Endothelial cell of hepatic sinusoid (primary cell): ENCODE data around the gene CCDC88B.

Source experiments
- in situ Hi-C: cut with HindIII; loops from 2 replicates; pipeline ENCODE4 v1.10.0; 2017; ENCODE audit warnings: low sequenced_read_pairs

The CCDC88B gene

GRCh38 chr11:64339754-64340408 lies at the start of gene CCDC88B:
Gene CCDC88B (plus strand): TSS chr11:64340204. CDS start chr11:64340267, 63 bp downstream.
- in situ Hi-C loops = no loop called here

DNA sequence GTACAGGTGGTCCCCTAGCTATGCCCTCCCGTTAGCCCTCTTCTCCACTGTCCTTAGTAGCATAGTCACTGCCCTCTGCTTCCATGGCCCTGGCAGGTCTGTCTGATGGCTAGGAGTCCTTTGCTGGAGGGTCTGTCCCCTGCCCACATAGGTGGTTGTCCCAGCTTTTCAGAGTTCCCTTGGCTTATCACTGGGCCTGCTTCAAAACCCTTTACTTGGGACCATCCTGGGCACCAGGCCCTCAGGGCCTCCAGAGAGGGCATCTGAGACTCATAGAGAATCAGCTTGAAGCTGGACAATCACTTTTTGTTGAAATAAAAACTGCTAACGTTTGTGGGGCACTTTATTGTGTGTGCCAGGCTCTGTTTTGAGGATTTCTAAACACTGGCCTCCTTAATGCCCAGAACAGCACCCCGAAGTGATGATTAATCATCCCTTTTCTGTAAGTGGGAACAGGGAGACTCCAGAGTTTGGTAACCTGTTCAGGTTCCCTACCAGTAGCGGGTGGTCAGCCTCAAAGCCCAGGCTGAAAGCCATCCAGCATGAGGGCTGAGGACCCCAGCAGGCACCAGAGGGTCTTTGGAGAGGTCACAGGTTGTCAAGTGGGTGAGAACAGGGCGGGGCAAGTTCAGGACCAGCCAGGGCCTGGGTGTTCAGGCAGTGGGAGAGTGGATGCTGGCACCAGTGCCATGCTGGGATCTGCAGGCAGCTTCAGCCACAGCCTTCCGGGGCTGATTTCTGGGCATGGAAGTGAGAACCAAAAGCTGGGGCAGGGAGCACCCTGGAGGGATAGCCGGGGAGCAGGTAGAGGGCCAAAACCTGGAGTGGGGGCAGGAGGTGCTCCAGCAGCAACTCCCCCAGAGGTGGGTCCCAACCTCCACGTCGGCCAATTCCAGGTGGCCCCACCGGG lies 49.4 kb upstream of the CCDC88B start:
- in situ Hi-C loops = no loop called here

DNA sequence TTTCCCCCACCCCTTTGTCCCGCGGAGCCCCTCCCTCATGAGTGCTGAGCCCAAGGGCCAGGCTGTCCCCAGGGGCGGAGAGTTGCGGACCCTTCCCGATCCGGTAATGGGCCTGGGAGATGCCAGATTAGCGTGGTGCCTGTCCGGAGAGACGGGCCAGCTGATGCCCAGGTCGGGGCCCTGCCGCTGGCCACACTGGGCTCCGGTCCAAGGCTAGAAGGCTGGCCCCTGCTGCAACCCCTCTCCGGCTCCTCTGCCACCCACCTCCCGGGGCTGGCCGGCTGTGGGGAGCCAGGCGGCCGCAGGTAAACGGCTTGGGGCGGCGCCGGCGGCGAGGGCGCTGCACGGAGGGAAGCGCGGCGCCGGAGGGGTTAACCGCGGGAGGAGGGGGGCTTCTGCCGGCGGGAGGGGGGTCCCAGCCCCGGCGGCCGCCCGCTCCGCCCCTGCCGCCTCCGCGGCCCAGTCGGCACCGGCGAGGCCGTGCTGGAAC lies 48.7 kb upstream of the CCDC88B start, which contains the start of gene KCNK4:
KCNK4 (plus strand) TSS at position 41 of the 490 bp plus-strand sequence. CDS start 1,717 bp downstream, outside the sequence.
- in situ Hi-C loops = no loop called here

GRCh38 chr11:64291752-64292459 lies 48.1 kb upstream of the CCDC88B start:
- in situ Hi-C loops = no loop called here

GRCh38 chr11:64292460-64293254 lies 47.3 kb upstream of the CCDC88B start:
- in situ Hi-C loops = no loop called here

- in situ Hi-C loops = no loop called here
Observed at GRCh38 chr11:64294774-64295173, 45.2 kb upstream of the CCDC88B start.

GRCh38 chr11:64295760-64296159 lies 44.2 kb upstream of the CCDC88B start:
- in situ Hi-C loops = no loop called here

- in situ Hi-C loops = no loop called here
Observed at GRCh38 chr11:64296236-64296635, 43.8 kb upstream of the CCDC88B start.

DNA sequence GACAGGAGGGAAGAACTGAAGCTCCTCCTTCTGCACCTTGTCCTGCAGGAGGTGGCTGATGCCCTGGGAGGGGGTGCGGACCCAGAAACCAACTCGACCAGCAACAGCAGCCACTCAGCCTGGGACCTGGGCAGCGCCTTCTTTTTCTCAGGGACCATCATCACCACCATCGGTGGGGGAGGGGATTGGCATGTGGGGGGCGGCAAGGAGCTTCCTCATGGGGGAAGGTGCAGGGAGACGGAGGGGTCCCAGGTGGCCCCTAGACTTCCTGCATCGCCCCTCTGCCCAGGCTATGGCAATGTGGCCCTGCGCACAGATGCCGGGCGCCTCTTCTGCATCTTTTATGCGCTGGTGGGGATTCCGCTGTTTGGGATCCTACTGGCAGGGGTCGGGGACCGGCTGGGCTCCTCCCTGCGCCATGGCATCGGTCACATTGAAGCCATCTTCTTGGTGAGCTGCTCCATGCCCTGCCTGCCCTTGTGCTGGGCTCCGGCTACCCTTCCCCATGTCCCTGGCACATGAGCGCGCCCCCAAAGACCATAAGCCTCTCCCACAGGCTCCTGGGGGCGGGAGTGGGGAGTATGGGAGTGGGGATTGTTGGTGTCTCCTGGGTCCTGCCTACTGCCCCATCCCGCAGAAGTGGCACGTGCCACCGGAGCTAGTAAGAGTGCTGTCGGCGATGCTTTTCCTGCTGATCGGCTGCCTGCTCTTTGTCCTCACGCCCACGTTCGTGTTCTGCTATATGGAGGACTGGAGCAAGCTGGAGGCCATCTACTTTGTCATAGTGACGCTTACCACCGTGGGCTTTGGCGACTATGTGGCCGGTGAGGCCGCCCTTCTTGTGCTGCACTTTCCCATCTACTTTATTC lies 42.9 kb upstream of the CCDC88B start:
- in situ Hi-C loops = no loop called here

DNA sequence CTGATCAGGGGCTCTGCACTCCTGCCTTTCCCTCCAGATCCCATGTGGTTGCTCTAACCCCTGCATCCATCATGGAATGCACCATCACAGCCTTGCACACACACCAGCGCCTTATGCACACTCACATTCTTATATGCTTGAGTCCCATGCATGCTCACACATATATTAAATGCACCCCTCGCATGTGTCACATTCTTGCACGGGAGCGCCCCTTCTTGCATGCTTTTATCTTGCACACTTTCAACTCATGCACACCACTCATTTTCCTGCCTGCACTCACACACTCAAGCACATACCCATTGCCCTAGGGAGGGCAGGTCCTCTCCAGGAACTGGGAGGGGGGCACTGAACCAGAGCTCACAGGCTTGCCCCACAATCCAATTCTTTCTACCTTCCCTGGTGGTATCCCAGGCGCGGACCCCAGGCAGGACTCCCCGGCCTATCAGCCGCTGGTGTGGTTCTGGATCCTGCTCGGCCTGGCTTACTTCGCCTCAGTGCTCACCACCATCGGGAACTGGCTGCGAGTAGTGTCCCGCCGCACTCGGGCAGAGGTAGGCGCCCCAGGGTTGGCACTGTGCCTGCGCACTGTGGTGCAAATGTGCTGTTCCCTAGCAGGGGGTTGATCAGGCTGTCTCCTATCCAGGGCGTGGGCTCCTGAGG lies 42.2 kb upstream of the CCDC88B start:
- in situ Hi-C loops = no loop called here

DNA sequence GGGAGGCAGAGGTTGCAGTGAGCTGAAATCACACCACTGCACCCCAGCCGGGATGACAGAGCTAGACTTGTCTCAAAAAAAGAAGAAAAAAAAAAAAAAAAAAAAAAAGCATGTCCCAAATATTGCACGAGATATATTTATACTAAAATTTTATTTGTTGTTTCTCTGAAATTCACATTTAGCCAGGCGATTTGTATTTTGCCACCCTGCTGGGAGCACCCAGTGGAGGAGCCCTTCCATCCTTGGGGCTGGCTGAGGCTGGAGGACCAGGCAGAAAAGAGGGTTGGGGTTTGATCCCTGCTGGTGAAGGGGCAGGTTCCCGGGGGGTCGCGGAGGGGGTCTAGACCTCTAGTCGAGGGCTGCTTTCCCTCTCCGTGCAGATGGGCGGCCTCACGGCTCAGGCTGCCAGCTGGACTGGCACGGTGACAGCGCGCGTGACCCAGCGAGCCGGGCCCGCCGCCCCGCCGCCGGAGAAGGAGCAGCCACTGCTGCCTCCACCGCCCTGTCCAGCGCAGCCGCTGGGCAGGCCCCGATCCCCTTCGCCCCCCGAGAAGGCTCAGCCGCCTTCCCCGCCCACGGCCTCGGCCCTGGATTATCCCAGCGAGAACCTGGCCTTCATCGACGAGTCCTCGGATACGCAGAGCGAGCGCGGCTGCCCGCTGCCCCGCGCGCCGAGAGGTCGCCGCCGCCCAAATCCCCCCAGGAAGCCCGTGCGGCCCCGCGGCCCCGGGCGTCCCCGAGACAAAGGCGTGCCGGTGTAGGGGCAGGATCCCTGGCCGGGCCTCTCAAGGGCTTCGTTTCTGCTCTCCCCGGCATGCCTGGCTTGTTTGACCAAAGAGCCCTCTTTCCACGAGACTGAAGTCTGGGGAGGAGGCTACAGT lies 40.8 kb upstream of the CCDC88B start:
- in situ Hi-C loops = no loop called here

- in situ Hi-C loops = no loop called here
Observed at GRCh38 chr11:64299847-64300648, 40.0 kb upstream of the CCDC88B start, which contains the start of gene CATSPERZ. Gene CATSPERZ (plus strand): TSS chr11:64300358. CDS start chr11:64300411, 53 bp downstream.

DNA sequence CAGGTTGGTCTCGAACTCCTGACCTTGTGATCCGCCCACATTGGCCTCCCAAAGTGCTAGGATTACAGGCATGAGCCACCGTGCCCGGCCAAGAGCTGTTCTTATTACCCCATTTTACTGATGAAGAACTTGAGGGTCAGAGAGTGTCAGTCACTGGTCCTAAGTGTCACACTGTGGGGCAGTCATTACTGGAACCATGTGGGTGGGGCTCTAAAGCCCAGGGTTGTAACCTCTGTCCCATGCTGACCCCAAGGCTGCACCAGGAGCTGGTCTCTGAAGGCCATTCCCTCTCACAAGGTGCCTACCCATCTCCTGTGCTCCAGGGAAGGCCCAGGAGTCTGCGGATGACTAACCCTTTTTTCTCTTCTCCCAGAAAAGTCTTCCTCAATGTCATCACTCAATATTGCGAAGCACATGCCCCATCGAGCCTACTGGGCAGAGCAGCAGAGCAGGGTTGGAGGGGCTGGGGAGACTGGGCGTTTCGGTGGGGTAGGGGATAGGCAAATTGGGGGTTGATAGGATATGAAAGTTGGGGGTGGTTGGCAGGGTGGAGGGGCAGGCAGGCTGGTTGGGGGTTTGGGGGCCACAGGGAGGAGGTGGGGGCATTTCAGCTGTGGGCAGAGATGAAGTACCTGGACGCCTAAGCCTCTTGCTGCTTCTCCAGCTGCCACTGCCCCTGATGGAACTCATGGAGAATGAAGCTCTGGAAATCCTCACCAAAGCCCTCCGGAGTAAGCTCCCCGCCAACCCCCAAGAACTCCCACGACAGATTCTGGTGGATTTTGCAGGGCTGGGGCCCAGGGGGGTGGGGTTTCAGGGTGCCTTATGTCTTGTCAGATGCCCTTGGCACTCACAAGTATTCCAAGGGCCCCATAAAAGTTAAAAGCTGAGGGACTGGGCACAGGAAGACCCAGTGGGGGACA lies 36.6 kb upstream of the CCDC88B start:
- in situ Hi-C loops = no loop called here

DNA sequence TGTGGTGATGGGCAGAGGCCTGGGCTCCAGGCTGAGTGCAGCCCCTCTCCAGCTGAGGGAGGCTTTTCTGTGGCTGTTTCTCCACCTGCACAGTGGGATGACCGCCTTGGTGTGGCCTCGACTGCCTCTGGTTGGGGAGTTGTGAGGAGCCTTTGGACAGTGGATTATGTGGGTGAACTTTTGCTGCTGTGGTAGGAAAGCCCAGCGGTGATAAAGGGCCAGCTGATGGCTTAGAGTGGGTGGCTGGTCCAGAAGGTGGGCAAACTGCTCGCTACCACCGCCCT lies 36.0 kb upstream of the CCDC88B start:
- in situ Hi-C loops = no loop called here

DNA sequence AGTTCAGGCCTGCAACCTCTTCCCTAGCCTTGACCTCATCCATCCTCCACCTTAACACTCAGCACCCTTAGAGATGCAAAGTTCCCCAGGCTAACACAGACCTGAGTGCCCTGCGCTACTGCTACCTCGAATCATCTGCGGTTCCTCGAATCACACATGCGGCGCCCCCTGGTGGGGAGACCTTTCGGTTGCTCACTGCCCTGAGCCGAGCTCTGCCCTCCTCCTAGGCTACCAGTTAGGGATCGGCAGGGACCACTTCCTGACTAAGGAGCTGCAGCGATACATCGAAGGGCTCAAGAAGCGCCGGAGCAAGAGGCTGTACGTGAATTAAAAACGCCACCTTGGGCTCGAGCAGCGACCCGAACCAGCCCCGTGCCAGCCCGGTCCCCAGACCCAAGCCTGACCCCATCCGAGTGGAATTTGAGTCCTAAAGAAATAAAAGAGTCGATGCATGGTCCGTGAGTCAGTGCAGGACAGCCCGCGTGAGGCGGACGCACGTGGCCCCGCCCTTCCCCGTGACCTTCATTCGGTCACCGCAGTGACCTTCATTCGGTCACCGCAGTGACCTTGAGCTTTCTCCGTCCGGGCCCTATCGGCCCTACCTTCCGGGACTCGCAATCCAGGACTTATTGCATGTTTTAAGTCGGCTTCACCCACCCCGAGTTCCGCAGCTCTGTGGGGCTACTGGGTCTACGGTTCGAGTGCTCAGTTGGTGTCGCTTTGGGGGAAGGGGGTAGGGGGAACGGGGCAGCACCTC lies 35.5 kb upstream of the CCDC88B start:
- in situ Hi-C loops = loop anchor here (5.0 kb wide), 2 partner anchors 52 to 87 kb away; partner anchors contain the start of gene PLCB3
